Epithelial cell of esophagus (primary cell): ENCODE results near the gene ZNF784.

Experiments
- DNase-seq: peaks from one replicate; pipeline ENCODE4 v3.0.0; 2010; ENCODE audit warnings: low read depth
- H3K4me3 ChIP-seq: 2 replicates; pipeline ENCODE4 v1.5.1; 2011; ENCODE audit warnings: mild to moderate bottlenecking, low read length, control low read depth
- CTCF ChIP-seq: IDR thresholded peaks from 2 replicates; pipeline ENCODE4 v1.5.1; 2011; ENCODE audit warnings: low read depth, mild to moderate bottlenecking, low read length, control low read depth, inconsistent platforms; ENCODE audit not compliant: insufficient read depth; ENCODE audit errors: missing control alignments

ZNF784 gene

GRCh38 chr19:55643003-55643886 is 18.9 kb upstream of the ZNF784 start, which contains the start of gene ZNF581:
ZNF581 (plus strand) TSS chr19:55643649; CDS start chr19:55644572, 923 bp downstream.
- TF ChIP-seq CTCF: no peak
- peak; percentile 86 for DNase-seq
- peak within 1 kb of the TSS; percentile 80 for H3K4me3 ChIP-seq

- DNase-seq: peak; percentile 27
- H3K4me3 ChIP-seq: peak overlapping the region; percentile 80
- TF ChIP-seq CTCF: no peak
Measured at GRCh38 chr19:55642153-55643002, 18.0 kb upstream of the ZNF784 start.

GRCh38 chr19:55641426-55642152 is 17.2 kb upstream of the ZNF784 start:
- H3K4me3 ChIP-seq: peak overlapping the region; percentile 80
- no peak for TF ChIP-seq CTCF
- DNase-seq: peak; percentile 26

GRCh38 chr19:55640577-55641425 is 16.4 kb upstream of the ZNF784 start, which contains the start of gene ZNF580:
ZNF580 (plus strand) TSS chr19:55641002; CDS start chr19:55642509, 1,507 bp downstream.
- no peak for TF ChIP-seq CTCF
- peak; percentile 59 for DNase-seq
- peak within 1 kb of the TSS; percentile 80 for H3K4me3 ChIP-seq

GRCh38 chr19:55640043-55640576 is 15.7 kb upstream of the ZNF784 start:
- peak; percentile 36 for TF ChIP-seq CTCF
- H3K4me3 ChIP-seq: peak overlapping the region; percentile 80
- peak; percentile 81 for DNase-seq

- peak; percentile 45 for DNase-seq
- TF ChIP-seq CTCF: peak; percentile 64
- H3K4me3 ChIP-seq: no peak overlapping the region
Measured at GRCh38 chr19:55638864-55639359, 14.5 kb upstream of the ZNF784 start.
